Smooth muscle cell (in vitro differentiated cells): ENCODE measurements around the gene TNFRSF4. TPM values are rescaled to one million over a fixed set of nuclear protein-coding genes. Genes with fewer than 3 reads are reported as not detected.

Experiments
- DNase-seq: peaks from one replicate; lab custom pipeline; 2025; ENCODE audit not compliant: unreplicated experiment; lab: John Stamatoyannopoulos, UW
- H2AFZ ChIP-seq: fragments of 200-600 bp; sonication (generic); 2 replicates; pipeline ENCODE4 v1.6.0; 2016; ENCODE audit warnings: antibody characterized with exemption, low read depth, mild to moderate bottlenecking
- H3F3A ChIP-seq: fragments of 200-600 bp; sonication (generic); 2 replicates; pipeline ENCODE4 v1.6.0; 2017; ENCODE audit warnings: antibody characterized with exemption, low read depth
- H3K27ac ChIP-seq: fragments of 200-600 bp; sonication (generic); 2 replicates; pipeline ENCODE4 v1.5.1; 2016; ENCODE audit warnings: low read depth, mild to moderate bottlenecking
- H3K27me3 ChIP-seq: fragments of 200-600 bp; sonication (generic); 2 replicates; pipeline ENCODE4 v1.6.1; 2016; ENCODE audit warnings: low read depth, mild to moderate bottlenecking
- H3K36me3 ChIP-seq: fragments of 200-600 bp; sonication (generic); 2 replicates; pipeline ENCODE4 v1.5.1; 2016; ENCODE audit warnings: low read depth
- H3K4me1 ChIP-seq: fragments of 200-600 bp; sonication (generic); 2 replicates; pipeline ENCODE4 v1.5.1; 2016; ENCODE audit warnings: low read depth
- H3K4me2 ChIP-seq: fragments of 200-600 bp; sonication (generic); 2 replicates; pipeline ENCODE4 v1.6.0; 2016; ENCODE audit warnings: mild to moderate bottlenecking
- H3K4me3 ChIP-seq: fragments of 200-600 bp; sonication (generic); 2 replicates; pipeline ENCODE4 v1.5.1; 2016; ENCODE audit warnings: mild to moderate bottlenecking
- H3K79me2 ChIP-seq: fragments of 200-600 bp; sonication (generic); 2 replicates; pipeline ENCODE4 v1.6.0; 2016; ENCODE audit warnings: low read depth, mild to moderate bottlenecking
- H3K9ac ChIP-seq: fragments of 200-600 bp; sonication (generic); 2 replicates; pipeline ENCODE4 v1.6.0; 2016; ENCODE audit warnings: low read depth
- H3K9me3 ChIP-seq: fragments of 200-600 bp; sonication (generic); replicated peaks from 2 replicates; pipeline ENCODE4 v1.5.1; 2016; ENCODE audit warnings: low read depth
- H4K20me1 ChIP-seq: fragments of 200-600 bp; sonication (generic); 2 replicates; pipeline ENCODE4 v1.6.0; 2016; ENCODE audit warnings: low read depth
- WGBS: methylation state at CpG from one replicate; pipeline ENCODE4 v1.1.7; 2016; ENCODE audit warnings: low lambda C conversion rate; 5-methylcytosine and 5-hydroxymethylcytosine counted together
- polyA plus RNA-seq: library from polyadenylated mRNA; unstranded; fragments of >200 nt; fragmentation: Nextera tagmentation; extraction: Ambion mirVana; gene quantifications from 2 replicates; pipeline ENCODE4 v1.2.1, GENCODE V29; 2016
- total RNA-seq: library from RNA; depleted of rRNA; stranded (reverse); fragments of >200 nt; gene quantifications from 2 replicates; pipeline ENCODE4 v1.2.3, GENCODE V29; 2014
- TF ChIP-seq, protein P1 (sequence below): fragments of 200-600 bp; sonication (generic); IDR thresholded peaks from 2 replicates; pipeline ENCODE4 v1.5.1; 2017; ENCODE audit warnings: borderline replicate concordance, mild to moderate bottlenecking, antibody characterized with exemption; ENCODE audit not compliant: insufficient read depth, poor library complexity, severe bottlenecking

TNFRSF4 gene
- total and polyA plus RNA-seq, 2 experiments from 2014 or later: not detected

DNA sequence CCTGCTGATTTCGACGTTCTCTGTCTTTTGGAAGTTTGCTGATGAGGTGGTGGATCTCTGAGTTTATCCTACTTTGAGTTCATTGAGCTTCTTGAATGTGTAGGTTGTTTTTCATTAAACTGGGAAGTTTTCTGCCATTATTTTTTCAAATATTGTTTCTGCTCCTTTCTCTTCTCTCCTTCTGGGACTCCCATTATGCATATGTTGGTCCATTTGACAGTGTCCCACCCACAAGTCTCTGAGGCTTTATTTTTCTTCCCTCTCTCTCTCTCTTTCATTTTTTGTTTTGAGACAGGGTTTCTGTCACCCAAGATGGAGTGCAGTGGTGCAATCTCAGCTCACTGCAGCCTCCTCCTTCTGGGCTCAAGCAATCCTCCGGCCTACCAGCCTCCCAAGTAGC lies 19.2 kb downstream of the TNFRSF4 start:
- Histone ChIP-seq H3K27me3 (no peaks in the 10 kb centered on the region), H2AFZ (no peak overlapping the region), H3F3A (no peaks in the 10 kb centered on the region), H3K36me3 (no peaks in the 10 kb centered on the region), H3K9ac (no peak overlapping the region), H3K27ac (no peak overlapping the region), H3K79me2 (no peaks in the 10 kb centered on the region), H3K9me3 (no peaks in the 10 kb centered on the region), H4K20me1 (no peaks in the 10 kb centered on the region), H3K4me1 (no peaks in the 10 kb centered on the region), H3K4me3 (no peak overlapping the region), H3K4me2 (no peak overlapping the region)
- DNase-seq: no peak
- 80% methylated on average over 3 of the region's 3 CpGs for WGBS
- TF ChIP-seq, protein P1, sequence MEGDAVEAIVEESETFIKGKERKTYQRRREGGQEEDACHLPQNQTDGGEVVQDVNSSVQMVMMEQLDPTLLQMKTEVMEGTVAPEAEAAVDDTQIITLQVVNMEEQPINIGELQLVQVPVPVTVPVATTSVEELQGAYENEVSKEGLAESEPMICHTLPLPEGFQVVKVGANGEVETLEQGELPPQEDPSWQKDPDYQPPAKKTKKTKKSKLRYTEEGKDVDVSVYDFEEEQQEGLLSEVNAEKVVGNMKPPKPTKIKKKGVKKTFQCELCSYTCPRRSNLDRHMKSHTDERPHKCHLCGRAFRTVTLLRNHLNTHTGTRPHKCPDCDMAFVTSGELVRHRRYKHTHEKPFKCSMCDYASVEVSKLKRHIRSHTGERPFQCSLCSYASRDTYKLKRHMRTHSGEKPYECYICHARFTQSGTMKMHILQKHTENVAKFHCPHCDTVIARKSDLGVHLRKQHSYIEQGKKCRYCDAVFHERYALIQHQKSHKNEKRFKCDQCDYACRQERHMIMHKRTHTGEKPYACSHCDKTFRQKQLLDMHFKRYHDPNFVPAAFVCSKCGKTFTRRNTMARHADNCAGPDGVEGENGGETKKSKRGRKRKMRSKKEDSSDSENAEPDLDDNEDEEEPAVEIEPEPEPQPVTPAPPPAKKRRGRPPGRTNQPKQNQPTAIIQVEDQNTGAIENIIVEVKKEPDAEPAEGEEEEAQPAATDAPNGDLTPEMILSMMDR: no peak

DNA sequence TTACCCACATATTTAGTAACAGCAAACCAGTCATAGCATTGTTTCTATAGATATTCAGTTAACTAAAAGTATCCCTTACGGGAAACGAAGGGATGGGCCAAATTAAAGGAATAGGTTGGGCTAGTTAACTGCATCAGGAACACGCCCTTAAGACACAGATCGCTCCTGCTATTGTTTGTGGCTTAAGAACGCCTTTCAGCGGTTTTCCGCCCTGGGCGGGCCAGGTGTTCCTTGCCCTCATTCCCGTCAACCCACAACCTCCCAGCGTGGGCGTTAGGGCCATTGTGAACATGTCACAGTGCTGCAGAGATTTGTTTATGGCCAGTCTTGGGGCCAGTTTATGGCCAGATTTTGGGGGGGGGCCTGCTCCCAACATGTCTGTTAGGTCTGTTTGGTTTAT lies 22.2 kb downstream of the TNFRSF4 start:
- no peak for DNase-seq

DNA sequence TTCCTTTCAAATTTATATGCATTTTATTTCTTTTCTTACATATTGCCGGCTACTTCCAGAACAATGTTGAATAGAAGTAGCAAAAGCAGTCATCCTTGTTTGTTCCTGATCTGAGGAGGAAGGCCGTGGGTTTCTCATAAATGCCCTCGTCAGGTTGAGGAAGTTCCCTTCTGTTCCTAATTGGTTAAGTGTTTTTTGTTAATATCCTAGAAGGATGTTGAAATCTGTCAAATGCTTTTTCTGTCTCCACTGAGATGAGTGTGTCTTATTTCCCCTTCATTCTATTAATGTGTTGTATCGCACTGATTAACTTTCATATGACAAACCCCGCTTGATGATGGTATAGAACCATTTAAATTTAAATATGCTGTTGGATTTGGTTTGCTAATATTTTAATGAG lies 24.8 kb downstream of the TNFRSF4 start:
- Histone ChIP-seq H2AFZ (no peak overlapping the region), H3K36me3 (no peaks in the 10 kb centered on the region), H3K4me1 (no peaks in the 10 kb centered on the region), H4K20me1 (no peaks in the 10 kb centered on the region), H3K27me3 (no peaks in the 10 kb centered on the region), H3K27ac (no peak overlapping the region), H3F3A (no peaks in the 10 kb centered on the region), H3K9ac (no peak overlapping the region), H3K4me2 (no peak overlapping the region), H3K4me3 (no peak overlapping the region), H3K9me3 (no peaks in the 10 kb centered on the region), H3K79me2 (no peaks in the 10 kb centered on the region)
- TF ChIP-seq, protein P1: no peak
- no peak for DNase-seq
- whole genome bisulfite sequencing: 91% methylated on average over 5 of the region's 5 CpGs

More for the DNA sequence above, 22.2 kb downstream of the TNFRSF4 start:
- H3K4me1 ChIP-seq: no peaks in the 10 kb centered on the region
- no peaks in the 10 kb centered on the region for H3K36me3 ChIP-seq
- H3K9me3 ChIP-seq: no peaks in the 10 kb centered on the region
- no peak overlapping the region for H3K4me3 ChIP-seq
- H4K20me1 ChIP-seq: no peaks in the 10 kb centered on the region
- H3K79me2 ChIP-seq: no peaks in the 10 kb centered on the region
- H2AFZ ChIP-seq: no peak overlapping the region
- 86% methylated on average over 11 of the region's 11 CpGs for WGBS
- no peak overlapping the region for H3K9ac ChIP-seq
- H3K27ac ChIP-seq: no peak overlapping the region
- H3K27me3 ChIP-seq: no peaks in the 10 kb centered on the region
- H3F3A ChIP-seq: no peaks in the 10 kb centered on the region
- no peak overlapping the region for H3K4me2 ChIP-seq
- TF ChIP-seq, protein P1: no peak

DNA sequence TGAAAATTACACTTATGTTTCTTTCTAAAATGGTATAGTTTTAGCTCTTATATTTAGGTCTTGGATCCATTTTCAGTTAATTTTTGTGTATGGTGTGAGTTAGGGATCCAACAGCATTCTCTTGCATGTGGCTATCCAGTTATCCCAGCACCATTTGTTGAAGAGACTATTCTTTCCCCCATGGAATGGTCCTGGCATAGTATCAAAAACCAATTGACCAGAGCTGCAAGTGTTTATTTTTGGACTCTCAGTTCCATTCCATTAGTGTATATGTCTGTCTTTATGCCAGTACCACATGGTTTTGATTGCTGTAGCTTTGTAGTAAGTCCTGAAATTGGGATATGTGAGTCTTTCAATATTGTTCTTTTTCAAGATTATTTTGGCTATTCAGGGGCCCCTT lies 26.0 kb downstream of the TNFRSF4 start:
- Histone ChIP-seq H3K27me3 (no peaks in the 10 kb centered on the region), H3K27ac (no peak overlapping the region), H3K4me2 (no peak overlapping the region), H3K4me1 (no peaks in the 10 kb centered on the region), H3K4me3 (no peak overlapping the region), H3F3A (no peaks in the 10 kb centered on the region), H4K20me1 (no peaks in the 10 kb centered on the region), H3K9me3 (no peaks in the 10 kb centered on the region), H2AFZ (no peak overlapping the region), H3K79me2 (no peaks in the 10 kb centered on the region), H3K9ac (no peak overlapping the region), H3K36me3 (no peaks in the 10 kb centered on the region)
- DNase-seq: no peak
- TF ChIP-seq, protein P1: no peak
